RWPE2 (cell line): ENCODE measurements around the gene PDE4A.
"Not testable (repeated sequence)": the region's sequence is repeated elsewhere in the genome, so short reads cannot be mapped to it uniquely, and the experiment has no call there.

ENCODE experiments used
- ATAC-seq: fragments of 200-7000 bp; cut with Tn5 transposase; 3 replicates; pipeline ENCODE4 v1.9.1; 2021; ENCODE audit warnings: low read depth
- DNase-seq: peaks from one replicate; pipeline ENCODE4 v3.0.0-alpha.2; 2020; ENCODE audit warnings: low spot score
- H3K27ac ChIP-seq: fragments of 450-650 bp; 2 replicates; pipeline ENCODE4 v1.5.1; 2017; ENCODE audit warnings: mild to moderate bottlenecking; ENCODE audit not compliant: poor library complexity, severe bottlenecking
- H3K27me3 ChIP-seq: fragments of 250-450 bp; sonication (Bioruptor Pico); 2 replicates; pipeline ENCODE4 v1.5.1; 2021; ENCODE audit warnings: mild to moderate bottlenecking, moderate library complexity; ENCODE audit not compliant: insufficient read depth, poor library complexity, severe bottlenecking
- H3K36me3 ChIP-seq: fragments of 250-450 bp; sonication (Bioruptor Pico); 2 replicates; pipeline ENCODE4 v1.5.1; 2020; ENCODE audit warnings: low read depth, mild to moderate bottlenecking, moderate library complexity
- H3K4me1 ChIP-seq: fragments of 250-450 bp; sonication (Bioruptor Pico); 2 replicates; pipeline ENCODE4 v1.5.1; 2021; ENCODE audit warnings: mild to moderate bottlenecking, moderate library complexity; ENCODE audit not compliant: insufficient read depth, poor library complexity, severe bottlenecking
- H3K4me3 ChIP-seq: fragments of 250-450 bp; sonication (Bioruptor Pico); 2 replicates; pipeline ENCODE4 v1.5.1; 2021; ENCODE audit warnings: mild to moderate bottlenecking, moderate library complexity; ENCODE audit not compliant: severe bottlenecking
- H3K9me3 ChIP-seq: fragments of 250-450 bp; sonication (Bioruptor Pico); 2 replicates; pipeline ENCODE4 v1.5.1; 2021; ENCODE audit warnings: mild to moderate bottlenecking, moderate library complexity; ENCODE audit not compliant: severe bottlenecking
- CTCF ChIP-seq: fragments of 450-650 bp; IDR thresholded peaks from one replicate; pipeline ENCODE4 v1.5.1; 2017; ENCODE audit warnings: mild to moderate bottlenecking, moderate library complexity; ENCODE audit not compliant: poor library complexity, severe bottlenecking

The PDE4A gene

GRCh38 chr19:10379880-10380312 lies 40.4 kb upstream of the PDE4A start:
- peak overlapping the region; percentile 38 for H3K27ac ChIP-seq
- H3K4me1 ChIP-seq: peaks cover 5% of the 10 kb centered on the region
- H3K36me3 ChIP-seq: peaks cover 21% of the 10 kb centered on the region
- peak; percentile 1; the same call in 1 of the 3 replicates for ATAC-seq
- H3K27me3 ChIP-seq: no peaks in the 10 kb centered on the region
- DNase-seq: no peak
- H3K9me3 ChIP-seq: no peaks in the 10 kb centered on the region
- peak overlapping the region; percentile 85 for H3K4me3 ChIP-seq
- peak; percentile 8 for TF ChIP-seq CTCF

- Histone ChIP-seq H3K4me3 (peak within 1 kb of the TSS; percentile 85), H3K27ac (peak within 1 kb of the TSS; percentile 38), H3K27me3 (no peaks in the 10 kb centered on the region), H3K4me1 (peaks cover 5% of the 10 kb centered on the region), H3K9me3 (no peaks in the 10 kb centered on the region), H3K36me3 (peaks cover 21% of the 10 kb centered on the region)
- ATAC-seq: peak; percentile 97
- no peak for TF ChIP-seq CTCF
- DNase-seq: peak; percentile 96
Measured at GRCh38 chr19:10380313-10381102, 39.8 kb upstream of the PDE4A start, which contains the start of gene TYK2. Gene TYK2 (minus strand): TSS chr19:10380572. CDS start chr19:10378406, 2,166 bp downstream.

GRCh38 chr19:10383223-10383499 lies 37.2 kb upstream of the PDE4A start:
- H3K9me3 ChIP-seq, ATAC-seq: not testable (repeated sequence)

GRCh38 chr19:10384580-10384979 lies 35.8 kb upstream of the PDE4A start:
- Histone ChIP-seq H3K36me3 (peaks cover under 1% of the 10 kb centered on the region; the same call in 1 of the 2 replicates), H3K9me3 (no peaks in the 10 kb centered on the region), H3K27me3 (no peaks in the 10 kb centered on the region), H3K4me1 (peaks cover under 1% of the 10 kb centered on the region), H3K4me3 (no peak overlapping the region), H3K27ac (no peak overlapping the region)
- ATAC-seq (no peak), DNase-seq (no peak)
- TF ChIP-seq CTCF: no peak

More at GRCh38 chr19:10383223-10383499, 37.2 kb upstream of the PDE4A start:
- not testable (repeated sequence) for DNase-seq, H3K27me3 ChIP-seq, H3K4me3 ChIP-seq, H3K4me1 ChIP-seq, H3K27ac ChIP-seq
- peaks cover 14% of the 10 kb centered on the region for H3K36me3 ChIP-seq

- DNase-seq: no peak
- Histone ChIP-seq H3K9me3 (no peaks in the 10 kb centered on the region), H3K27ac (no peak overlapping the region), H3K4me3 (no peak overlapping the region), H3K36me3 (peaks cover 31% of the 10 kb centered on the region), H3K27me3 (no peaks in the 10 kb centered on the region), H3K4me1 (no peaks in the 10 kb centered on the region)
- TF ChIP-seq CTCF: peak; percentile 91
- ATAC-seq: peak; percentile 69
Measured at GRCh38 chr19:10388957-10389356, 31.4 kb upstream of the PDE4A start.
